ENCODE measurements around the gene TEX35. TPM values are rescaled to one million over a fixed set of nuclear protein-coding genes. Genes with fewer than 3 reads are reported as not detected.
"Not testable (repeated sequence)": the region's sequence is repeated elsewhere in the genome, so short reads cannot be mapped to it uniquely, and the experiment has no call there.

TEX35 gene
- total and polyA plus RNA-seq, 2 donors, result 0.05 to 0.07 TPM

DNA sequence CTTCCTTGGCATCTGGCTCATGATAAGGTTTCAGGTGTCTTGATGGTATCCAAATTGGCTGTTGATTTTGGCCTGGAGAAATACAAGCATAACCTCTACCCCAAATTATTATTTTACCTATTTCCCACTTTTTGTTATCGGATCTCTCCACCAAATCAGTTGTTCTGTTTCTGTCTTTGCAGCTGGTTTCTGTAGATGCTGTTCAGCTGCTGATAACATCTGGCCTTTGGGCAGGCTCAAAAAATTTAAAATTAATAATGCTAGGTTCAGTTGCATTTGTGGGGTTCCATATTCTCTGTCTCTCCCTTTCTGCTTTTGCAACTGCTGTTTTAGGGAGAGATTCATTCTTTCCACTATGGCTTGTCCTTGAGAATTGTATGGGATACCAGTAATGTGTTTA, 42.7 kb downstream of the TEX35 start:
- not testable (repeated sequence) for H3K4me1 ChIP-seq (ENCODE audit: control insufficient read depth in 2 of 2, insufficient read depth in 2 of 2, low read length in 2 of 2); H3K27me3 ChIP-seq (ENCODE audit: control insufficient read depth in 2 of 2, insufficient read depth in 1 of 2, low read length in 1 of 2); H3K27ac ChIP-seq (ENCODE audit: low read depth in 1 of 2, low read length in 1 of 2); H3K4me3 ChIP-seq (ENCODE audit: low read length in 2 of 2); H3K36me3 ChIP-seq (ENCODE audit: control insufficient read depth in 2 of 2, insufficient read depth in 2 of 2, low read length in 1 of 2); DNase-seq (ENCODE audit: low read depth in 6 of 9, low spot score in 9 of 9); H3K9me3 ChIP-seq (ENCODE audit: control insufficient read depth in 2 of 2, insufficient read depth in 1 of 2, low read length in 1 of 2)
- WGBS, result 95% methylated on average over 1 of the region's 1 CpG

- H3K4me3 ChIP-seq (ENCODE audit: low read length in 2 of 2); DNase-seq (ENCODE audit: low read depth in 6 of 9, low spot score in 9 of 9); H3K9me3 ChIP-seq (ENCODE audit: control insufficient read depth in 2 of 2, insufficient read depth in 1 of 2, low read length in 1 of 2); H3K4me1 ChIP-seq (ENCODE audit: control insufficient read depth in 2 of 2, insufficient read depth in 2 of 2, low read length in 2 of 2); H3K36me3 ChIP-seq (ENCODE audit: control insufficient read depth in 2 of 2, insufficient read depth in 2 of 2, low read length in 1 of 2); H3K27me3 ChIP-seq (ENCODE audit: control insufficient read depth in 2 of 2, insufficient read depth in 1 of 2, low read length in 1 of 2); H3K27ac ChIP-seq (ENCODE audit: low read depth in 1 of 2, low read length in 1 of 2): not testable (repeated sequence)
- 44% methylated on average over 5 of the region's 5 CpGs for WGBS
Observed at GRCh38 chr1:178558816-178559215, 45.9 kb downstream of the TEX35 start.

DNA sequence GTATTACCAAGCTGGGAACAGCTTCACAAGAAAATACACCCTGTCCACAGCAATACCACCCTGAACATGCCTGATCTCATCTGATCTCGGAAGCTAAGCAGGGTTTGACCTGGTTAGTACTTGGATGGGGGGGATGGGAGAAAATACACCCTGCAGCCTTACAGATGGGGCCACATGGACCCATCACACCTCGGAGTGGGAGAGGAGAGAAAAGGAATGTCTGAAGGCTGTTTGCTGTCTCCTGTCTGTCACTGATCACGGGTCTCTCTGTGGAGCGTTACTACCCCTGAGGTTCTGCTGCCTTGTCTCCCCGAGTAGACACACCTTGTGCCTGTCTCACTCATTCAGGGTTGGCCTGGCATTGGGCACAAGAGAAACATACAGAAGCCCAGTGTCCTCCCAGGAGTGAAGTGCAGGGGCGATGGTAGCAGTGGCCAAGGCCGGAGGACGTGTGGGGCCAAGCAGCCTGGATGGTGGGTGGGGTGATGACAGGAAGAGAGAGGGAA, 48.0 kb downstream of the TEX35 start:
- H3K27ac ChIP-seq (ENCODE audit: low read depth in 1 of 2, low read length in 1 of 2), result no peak overlapping the region
- no peak for DNase-seq (ENCODE audit: low read depth in 6 of 9, low spot score in 9 of 9)
- H3K4me1 ChIP-seq (ENCODE audit: control insufficient read depth in 2 of 2, insufficient read depth in 2 of 2, low read length in 2 of 2), result no peaks in the 10 kb centered on the region
- no peaks in the 10 kb centered on the region for H3K36me3 ChIP-seq (ENCODE audit: control insufficient read depth in 2 of 2, insufficient read depth in 2 of 2, low read length in 1 of 2)
- H3K9me3 ChIP-seq (ENCODE audit: control insufficient read depth in 2 of 2, insufficient read depth in 1 of 2, low read length in 1 of 2), result no peaks in the 10 kb centered on the region
- no peak overlapping the region for H3K4me3 ChIP-seq (ENCODE audit: low read length in 2 of 2)
- no peaks in the 10 kb centered on the region for H3K27me3 ChIP-seq (ENCODE audit: control insufficient read depth in 2 of 2, insufficient read depth in 1 of 2, low read length in 1 of 2)
- WGBS, result 93% methylated on average over 8 of the region's 8 CpGs

- Histone ChIP-seq H3K4me3 (ENCODE audit: low read length in 2 of 2) (no peak overlapping the region), H3K27me3 (ENCODE audit: control insufficient read depth in 2 of 2, insufficient read depth in 1 of 2, low read length in 1 of 2) (no peaks in the 10 kb centered on the region), H3K36me3 (ENCODE audit: control insufficient read depth in 2 of 2, insufficient read depth in 2 of 2, low read length in 1 of 2) (no peaks in the 10 kb centered on the region), H3K9me3 (ENCODE audit: control insufficient read depth in 2 of 2, insufficient read depth in 1 of 2, low read length in 1 of 2) (no peaks in the 10 kb centered on the region), H3K27ac (ENCODE audit: low read depth in 1 of 2, low read length in 1 of 2) (no peak overlapping the region), H3K4me1 (ENCODE audit: control insufficient read depth in 2 of 2, insufficient read depth in 2 of 2, low read length in 2 of 2) (no peaks in the 10 kb centered on the region)
- DNase-seq (ENCODE audit: low read depth in 6 of 9, low spot score in 9 of 9), result no peak
- WGBS, result 97% methylated on average over 7 of the region's 7 CpGs
Observed at GRCh38 chr1:178563099-178563820, 50.4 kb downstream of the TEX35 start.

DNA sequence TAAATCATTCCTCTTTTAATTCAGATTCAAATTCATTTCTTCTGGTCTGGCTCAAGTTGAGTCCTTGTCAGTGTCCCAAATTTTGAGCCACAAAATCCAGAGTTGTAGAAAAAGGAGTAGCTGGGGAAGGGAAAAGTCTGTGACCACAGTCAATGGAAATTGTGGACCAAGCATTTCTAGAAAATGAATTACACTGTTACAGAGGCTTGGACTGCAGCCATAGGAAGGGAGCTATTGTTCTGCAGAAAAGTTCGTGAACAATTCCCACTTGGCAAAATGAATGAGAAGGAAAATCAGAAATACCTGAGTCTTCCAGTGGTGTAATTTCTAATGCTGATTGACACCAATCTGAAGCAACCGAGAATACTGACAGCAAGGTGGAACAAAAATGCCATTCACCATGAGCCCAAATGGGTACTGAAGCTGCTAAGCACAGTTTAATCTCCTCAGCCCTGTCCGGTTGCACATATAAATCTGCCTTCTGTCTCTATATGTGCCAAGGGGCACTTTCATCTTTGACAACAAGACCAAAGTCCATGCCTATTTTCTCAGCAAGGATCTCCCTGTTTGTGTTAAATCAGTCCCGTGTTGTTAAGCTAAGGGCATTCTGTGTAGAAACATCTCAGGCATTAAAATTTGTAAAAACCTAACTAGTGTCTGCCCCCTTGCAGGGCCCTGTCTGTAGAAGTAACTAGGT, 51.3 kb downstream of the TEX35 start:
- no peak for DNase-seq (ENCODE audit: low read depth in 6 of 9, low spot score in 9 of 9)
- no peaks in the 10 kb centered on the region for H3K27me3 ChIP-seq (ENCODE audit: control insufficient read depth in 2 of 2, insufficient read depth in 1 of 2, low read length in 1 of 2)
- no peaks in the 10 kb centered on the region for H3K9me3 ChIP-seq (ENCODE audit: control insufficient read depth in 2 of 2, insufficient read depth in 1 of 2, low read length in 1 of 2)
- no peaks in the 10 kb centered on the region for H3K36me3 ChIP-seq (ENCODE audit: control insufficient read depth in 2 of 2, insufficient read depth in 2 of 2, low read length in 1 of 2)
- no peaks in the 10 kb centered on the region for H3K4me1 ChIP-seq (ENCODE audit: control insufficient read depth in 2 of 2, insufficient read depth in 2 of 2, low read length in 2 of 2)
- WGBS, result 97% methylated on average over 4 of the region's 4 CpGs
- H3K27ac ChIP-seq (ENCODE audit: low read depth in 1 of 2, low read length in 1 of 2), result no peak overlapping the region
- H3K4me3 ChIP-seq (ENCODE audit: low read length in 2 of 2), result no peak overlapping the region

GRCh38 chr1:178564783-178565180, 51.9 kb downstream of the TEX35 start:
- H3K36me3 ChIP-seq (ENCODE audit: control insufficient read depth in 2 of 2, insufficient read depth in 2 of 2, low read length in 1 of 2), result no peaks in the 10 kb centered on the region
- H3K4me3 ChIP-seq (ENCODE audit: low read length in 2 of 2), result no peak overlapping the region
- WGBS, result 46% methylated on average over 2 of the region's 2 CpGs
- H3K9me3 ChIP-seq (ENCODE audit: control insufficient read depth in 2 of 2, insufficient read depth in 1 of 2, low read length in 1 of 2), result no peaks in the 10 kb centered on the region
- no peaks in the 10 kb centered on the region for H3K4me1 ChIP-seq (ENCODE audit: control insufficient read depth in 2 of 2, insufficient read depth in 2 of 2, low read length in 2 of 2)
- H3K27ac ChIP-seq (ENCODE audit: low read depth in 1 of 2, low read length in 1 of 2), result no peak overlapping the region
- no peak for DNase-seq (ENCODE audit: low read depth in 6 of 9, low spot score in 9 of 9)
- no peaks in the 10 kb centered on the region for H3K27me3 ChIP-seq (ENCODE audit: control insufficient read depth in 2 of 2, insufficient read depth in 1 of 2, low read length in 1 of 2)

DNA sequence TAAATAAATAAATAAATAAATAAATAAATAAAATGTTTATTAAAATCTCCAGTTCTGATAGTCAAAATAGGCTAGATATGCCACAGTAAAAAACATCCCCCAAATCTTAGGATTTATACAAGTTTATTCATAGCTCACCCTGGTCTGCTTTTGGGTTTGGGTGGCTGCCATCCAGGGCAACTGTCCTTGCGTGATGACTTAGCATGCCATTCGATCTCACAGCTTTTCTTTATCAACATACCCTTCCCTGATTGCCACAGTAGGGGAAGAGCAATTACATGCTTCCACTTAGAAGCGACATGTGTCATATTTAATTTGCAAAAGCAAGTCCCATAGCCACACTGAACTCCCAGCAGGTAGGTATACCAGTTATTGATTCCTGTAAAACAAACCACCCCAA, 52.7 kb downstream of the TEX35 start:
- Histone ChIP-seq H3K4me3 (ENCODE audit: low read length in 2 of 2) (no peak overlapping the region), H3K9me3 (ENCODE audit: control insufficient read depth in 2 of 2, insufficient read depth in 1 of 2, low read length in 1 of 2) (no peaks in the 10 kb centered on the region), H3K27me3 (ENCODE audit: control insufficient read depth in 2 of 2, insufficient read depth in 1 of 2, low read length in 1 of 2) (no peaks in the 10 kb centered on the region), H3K4me1 (ENCODE audit: control insufficient read depth in 2 of 2, insufficient read depth in 2 of 2, low read length in 2 of 2) (no peaks in the 10 kb centered on the region), H3K36me3 (ENCODE audit: control insufficient read depth in 2 of 2, insufficient read depth in 2 of 2, low read length in 1 of 2) (no peaks in the 10 kb centered on the region), H3K27ac (ENCODE audit: low read depth in 1 of 2, low read length in 1 of 2) (no peak overlapping the region)
- WGBS, result 97% methylated on average over 3 of the region's 3 CpGs
- DNase-seq (ENCODE audit: low read depth in 6 of 9, low spot score in 9 of 9), result no peak

DNA sequence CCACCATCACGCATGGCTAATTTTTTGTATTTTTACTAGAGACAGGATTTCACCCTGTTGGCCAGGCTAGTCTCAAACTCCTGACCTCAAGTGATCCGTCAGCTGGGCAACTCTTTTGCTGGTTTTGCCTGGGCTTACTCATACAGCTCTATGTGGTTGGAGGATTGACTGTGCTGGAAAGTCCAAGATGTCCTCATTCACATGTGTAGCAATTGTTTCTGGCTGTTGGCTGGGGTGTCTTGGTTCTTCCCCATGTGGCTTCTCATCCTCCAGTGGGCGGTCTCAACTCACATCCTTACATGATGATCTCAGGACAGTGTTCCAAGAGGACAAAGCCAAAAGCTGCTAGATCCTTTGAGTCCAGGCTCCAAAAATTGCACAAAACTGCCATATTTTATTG, 53.3 kb downstream of the TEX35 start:
- Histone ChIP-seq H3K4me3 (ENCODE audit: low read length in 2 of 2) (no peak overlapping the region), H3K36me3 (ENCODE audit: control insufficient read depth in 2 of 2, insufficient read depth in 2 of 2, low read length in 1 of 2) (no peaks in the 10 kb centered on the region), H3K4me1 (ENCODE audit: control insufficient read depth in 2 of 2, insufficient read depth in 2 of 2, low read length in 2 of 2) (no peaks in the 10 kb centered on the region), H3K9me3 (ENCODE audit: control insufficient read depth in 2 of 2, insufficient read depth in 1 of 2, low read length in 1 of 2) (no peaks in the 10 kb centered on the region), H3K27ac (ENCODE audit: low read depth in 1 of 2, low read length in 1 of 2) (no peak overlapping the region), H3K27me3 (ENCODE audit: control insufficient read depth in 2 of 2, insufficient read depth in 1 of 2, low read length in 1 of 2) (no peaks in the 10 kb centered on the region)
- 96% methylated on average over 3 of the region's 3 CpGs for WGBS
- DNase-seq (ENCODE audit: low read depth in 6 of 9, low spot score in 9 of 9), result no peak

- H3K4me3 ChIP-seq (ENCODE audit: low read length in 2 of 2), result no peak overlapping the region
- H3K27ac ChIP-seq (ENCODE audit: low read depth in 1 of 2, low read length in 1 of 2), result no peak overlapping the region
- DNase-seq (ENCODE audit: low read depth in 6 of 9, low spot score in 9 of 9), result no peak
- H3K27me3 ChIP-seq (ENCODE audit: control insufficient read depth in 2 of 2, insufficient read depth in 1 of 2, low read length in 1 of 2), result no peaks in the 10 kb centered on the region
- H3K9me3 ChIP-seq (ENCODE audit: control insufficient read depth in 2 of 2, insufficient read depth in 1 of 2, low read length in 1 of 2), result no peaks in the 10 kb centered on the region
- WGBS, result 97% methylated on average over 4 of the region's 4 CpGs
- H3K36me3 ChIP-seq (ENCODE audit: control insufficient read depth in 2 of 2, insufficient read depth in 2 of 2, low read length in 1 of 2), result no peaks in the 10 kb centered on the region
- no peaks in the 10 kb centered on the region for H3K4me1 ChIP-seq (ENCODE audit: control insufficient read depth in 2 of 2, insufficient read depth in 2 of 2, low read length in 2 of 2)
Observed at GRCh38 chr1:178571807-178572206, 58.9 kb downstream of the TEX35 start.
